NCI-H345 treated with DMSO at 0.1 percent for 48 hours (cell line): ENCODE data around the gene SERPINB11.
"Not testable (repeated sequence)": the region's sequence is repeated elsewhere in the genome, so short reads cannot be mapped to it uniquely, and the experiment has no call there.

Experiments
- DNase-seq: peaks from one replicate; lab custom pipeline; 2025; ENCODE audit not compliant: unreplicated experiment; lab: John Stamatoyannopoulos, UW

SERPINB11 gene, protein sequence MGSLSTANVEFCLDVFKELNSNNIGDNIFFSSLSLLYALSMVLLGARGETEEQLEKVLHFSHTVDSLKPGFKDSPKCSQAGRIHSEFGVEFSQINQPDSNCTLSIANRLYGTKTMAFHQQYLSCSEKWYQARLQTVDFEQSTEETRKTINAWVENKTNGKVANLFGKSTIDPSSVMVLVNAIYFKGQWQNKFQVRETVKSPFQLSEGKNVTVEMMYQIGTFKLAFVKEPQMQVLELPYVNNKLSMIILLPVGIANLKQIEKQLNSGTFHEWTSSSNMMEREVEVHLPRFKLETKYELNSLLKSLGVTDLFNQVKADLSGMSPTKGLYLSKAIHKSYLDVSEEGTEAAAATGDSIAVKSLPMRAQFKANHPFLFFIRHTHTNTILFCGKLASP

DNA sequence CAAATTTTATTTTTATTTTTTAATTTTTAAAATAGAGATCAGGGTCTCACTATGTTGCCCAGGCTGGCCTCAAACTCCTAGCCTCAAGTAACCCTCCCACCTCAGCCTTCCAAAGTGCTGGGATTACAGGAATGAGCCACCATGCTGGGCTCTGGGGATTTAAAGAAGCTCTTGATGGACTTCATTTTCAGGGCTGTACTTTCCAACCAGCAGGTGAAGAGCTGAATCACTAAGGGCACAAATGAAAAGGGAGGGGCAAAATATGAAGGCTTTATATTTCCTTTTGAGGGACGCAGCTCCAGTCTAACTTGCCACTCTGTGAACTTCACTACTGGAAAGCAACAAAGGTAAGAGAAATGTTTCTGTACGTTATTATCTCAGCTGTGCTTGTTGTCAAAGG lies at the start of gene SERPINB11:
TSS of gene SERPINB11 (plus strand) at position 301 of the 400 bp plus-strand sequence. CDS start 7,234 bp downstream, outside the sequence.
- DNase-seq: no peak

DNA sequence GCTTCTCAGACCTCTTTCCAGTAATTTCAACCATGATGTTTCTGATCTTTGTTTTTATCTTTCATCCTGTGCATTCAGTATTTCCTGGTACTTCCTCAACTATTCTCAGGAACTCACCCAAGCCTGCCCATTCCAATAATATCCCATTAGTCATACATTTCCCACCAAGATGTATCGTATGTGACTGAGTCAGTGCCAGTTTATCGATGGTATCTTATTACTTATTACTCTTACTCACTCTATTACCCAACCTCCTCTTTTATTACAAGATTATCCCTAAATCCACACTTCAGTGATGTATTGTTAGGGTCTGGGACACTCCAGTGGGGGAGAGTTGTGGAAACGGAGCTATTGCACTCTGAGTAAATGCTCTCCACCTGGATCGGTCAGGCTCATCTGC lies 43.8 kb upstream of the SERPINB11 start:
- not testable (repeated sequence) for DNase-seq

DNA sequence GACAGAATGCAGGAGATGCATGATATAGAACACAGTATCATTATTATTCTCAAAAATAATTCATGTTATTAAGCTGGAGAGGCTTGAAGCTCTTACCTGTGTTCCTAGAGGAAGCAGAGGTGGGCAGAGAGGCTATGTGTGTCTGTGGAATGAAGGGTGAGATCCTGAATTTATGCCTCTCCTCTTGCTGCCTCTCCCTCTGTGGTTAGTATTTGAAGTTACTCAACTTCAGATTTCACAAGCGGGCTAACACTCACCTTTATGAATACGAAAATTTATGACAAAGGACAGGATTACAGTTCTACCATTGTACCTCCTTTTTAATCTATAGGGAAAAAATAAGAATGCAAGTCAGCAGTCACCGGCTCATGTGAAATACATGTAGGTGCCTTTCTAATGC lies 41.0 kb upstream of the SERPINB11 start, which contains the start of gene SERPINB3:
TSS of gene SERPINB3 (minus strand) at position 144 of the 400 bp plus-strand sequence. CDS start 677 bp downstream, outside the sequence.
- DNase-seq: not testable (repeated sequence)

DNA sequence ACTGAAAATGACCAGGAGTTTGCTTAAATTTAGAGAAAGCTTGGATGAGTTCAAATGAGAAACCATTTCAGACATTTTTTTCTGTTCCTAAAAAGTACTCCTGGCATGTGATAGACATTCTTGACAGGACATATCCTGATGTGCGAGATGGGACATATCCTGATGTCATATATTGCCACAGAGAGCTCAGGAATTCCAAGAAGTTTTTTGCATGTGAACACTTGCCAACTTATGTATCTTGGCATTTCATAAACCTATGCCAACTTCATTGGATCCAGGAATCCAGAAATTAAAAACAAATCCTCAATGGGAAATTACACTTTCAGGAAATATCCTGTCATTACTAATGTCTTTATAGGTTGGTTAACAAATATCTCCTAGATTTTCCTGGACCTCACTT lies 38.2 kb upstream of the SERPINB11 start:
- DNase-seq: no peak

DNA sequence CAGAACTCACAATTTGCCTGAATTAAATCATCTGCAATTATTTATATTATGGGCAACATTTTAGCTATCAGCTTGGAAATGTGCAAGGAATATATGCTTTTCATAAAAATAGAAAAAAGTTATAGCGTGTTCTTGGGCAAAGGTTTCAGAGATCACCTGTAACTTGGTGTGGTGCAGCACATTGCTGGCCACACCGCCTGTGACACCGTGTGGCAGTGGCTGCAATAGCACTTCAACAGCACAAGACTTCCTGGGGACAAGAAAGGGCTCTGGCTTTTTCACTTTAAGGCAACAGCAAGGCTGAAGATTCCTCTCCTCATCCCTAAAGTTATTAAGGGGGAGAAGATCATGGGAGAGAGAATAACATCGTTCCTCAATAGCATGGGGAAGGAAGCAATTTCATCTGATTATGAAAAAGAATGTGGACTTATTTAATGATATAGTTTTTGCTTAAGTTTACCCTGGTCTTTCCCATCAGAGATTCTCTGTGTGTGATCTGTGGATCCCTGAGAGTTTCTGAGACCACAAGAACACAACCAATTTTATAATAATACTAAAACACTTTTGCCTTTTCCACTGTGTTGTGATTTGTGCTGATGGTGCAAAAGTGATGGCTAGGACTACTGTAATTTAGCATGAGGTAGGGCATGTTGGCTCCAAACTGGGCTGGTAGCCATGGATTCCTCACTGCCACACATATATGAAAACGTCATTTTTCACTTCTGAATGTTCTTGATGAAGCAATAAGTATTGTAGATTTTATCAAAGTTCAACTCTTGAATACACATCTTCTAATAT lies 26.0 kb upstream of the SERPINB11 start:
- DNase-seq: no peak

DNA sequence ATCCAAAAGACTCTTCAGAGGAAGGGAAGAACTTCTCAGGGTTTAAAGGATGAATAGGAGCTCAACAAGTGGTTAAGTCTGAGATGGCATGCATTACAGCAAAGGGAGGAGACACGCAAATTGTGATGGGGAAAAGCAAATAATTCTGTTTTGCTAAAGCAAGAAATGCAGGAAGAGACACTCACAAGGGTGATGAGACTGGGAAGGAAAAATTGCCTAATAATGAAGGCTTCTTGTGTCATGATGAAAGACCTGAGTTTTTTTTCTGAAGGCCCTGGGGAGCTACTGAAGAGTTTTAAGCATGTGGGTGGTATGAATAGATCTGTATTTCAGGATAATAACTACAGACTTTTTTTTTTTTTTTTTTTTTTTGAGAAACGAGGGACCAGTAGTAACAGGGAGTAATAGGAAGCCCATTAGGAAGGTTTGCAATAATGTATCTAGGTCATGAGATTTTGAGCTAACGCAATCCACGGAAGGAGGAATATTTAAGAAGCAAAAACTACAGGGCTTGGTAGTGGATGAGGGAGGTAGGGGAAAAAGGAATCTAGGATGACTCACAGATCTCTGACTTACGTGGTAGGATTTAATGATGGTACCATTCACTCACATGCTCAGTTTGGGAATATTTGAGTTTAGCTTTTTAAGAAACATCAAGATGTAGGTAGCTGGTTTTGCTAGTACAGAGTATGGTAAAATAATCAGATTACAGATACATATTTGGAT lies 25.1 kb upstream of the SERPINB11 start:
- DNase-seq: no peak

DNA sequence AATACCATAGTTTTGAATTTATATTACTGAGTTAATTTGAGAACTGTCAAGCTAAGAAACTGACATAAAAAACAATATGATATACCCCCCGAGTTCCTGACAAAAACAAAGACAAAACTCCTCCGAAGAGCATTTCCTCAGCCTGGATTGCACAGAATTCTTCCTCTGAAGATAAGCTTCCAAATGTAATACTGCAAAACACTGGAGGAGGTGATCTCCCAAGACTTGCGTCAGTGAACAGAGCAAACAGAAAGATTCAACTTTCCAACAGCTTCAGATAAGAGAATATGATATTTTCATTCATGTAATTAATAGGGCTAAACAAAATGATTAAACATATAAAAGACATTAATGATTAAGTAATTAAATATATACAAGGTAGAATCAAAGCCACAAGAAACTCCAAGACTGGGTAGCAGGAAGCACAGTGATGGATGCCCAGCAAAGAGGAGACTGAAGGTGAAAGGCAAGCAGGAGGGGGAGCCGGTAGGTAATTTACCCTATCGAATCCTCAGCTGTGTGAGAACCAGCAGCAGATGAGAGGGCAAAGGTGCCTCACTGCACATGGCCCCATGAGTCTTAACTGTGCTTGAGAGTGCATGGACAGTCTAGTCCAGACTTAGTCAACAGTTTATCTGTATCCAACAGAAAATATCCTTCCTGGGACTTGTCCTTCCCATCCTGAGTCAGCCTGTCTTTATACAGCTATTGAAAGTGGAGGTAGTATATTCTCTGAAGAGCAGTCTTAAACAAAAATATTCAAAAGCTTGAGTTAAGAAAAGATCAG lies 22.7 kb upstream of the SERPINB11 start:
- DNase-seq: no peak

DNA sequence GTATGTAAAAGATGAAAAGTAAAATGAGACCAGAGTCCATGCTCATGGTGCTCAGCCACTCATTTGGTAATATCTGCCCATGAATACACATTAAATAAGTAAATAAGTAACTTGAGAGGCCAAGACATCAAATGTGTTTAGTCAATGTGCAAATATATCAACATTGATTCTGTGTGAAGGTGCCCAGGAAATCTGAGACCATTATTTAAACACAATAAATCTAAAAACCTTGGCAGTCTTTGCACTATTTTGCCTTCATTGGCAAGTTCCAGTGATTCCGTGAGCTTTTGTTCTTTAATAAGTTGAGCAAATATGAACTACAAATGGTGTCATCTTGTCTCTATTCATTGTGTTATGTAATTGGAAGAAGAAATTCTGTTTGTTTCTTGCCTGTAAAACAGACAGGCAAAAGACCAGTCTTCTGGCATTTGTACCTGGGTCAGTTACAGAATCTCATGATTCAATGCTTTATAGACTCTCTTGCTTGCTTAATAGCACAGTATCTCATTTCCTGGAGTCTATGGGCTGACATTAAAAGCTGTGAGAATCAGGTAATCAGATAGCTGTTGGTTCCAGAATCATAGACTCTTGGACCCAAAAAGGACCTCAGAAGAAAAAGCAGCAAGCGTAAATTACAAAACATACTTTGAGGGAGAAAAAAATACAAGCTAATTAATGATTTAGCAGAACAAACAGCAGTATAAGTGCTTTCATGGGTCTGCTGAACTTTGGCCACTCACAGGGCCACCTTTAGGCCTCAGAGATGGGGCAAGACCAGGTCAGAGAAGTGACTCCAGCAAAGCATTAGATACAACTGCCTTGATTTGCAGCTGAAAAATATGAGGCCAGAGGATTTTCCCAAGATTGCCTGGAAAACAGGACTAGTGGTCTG lies 21.1 kb upstream of the SERPINB11 start:
- peak; percentile 12 for DNase-seq

DNA sequence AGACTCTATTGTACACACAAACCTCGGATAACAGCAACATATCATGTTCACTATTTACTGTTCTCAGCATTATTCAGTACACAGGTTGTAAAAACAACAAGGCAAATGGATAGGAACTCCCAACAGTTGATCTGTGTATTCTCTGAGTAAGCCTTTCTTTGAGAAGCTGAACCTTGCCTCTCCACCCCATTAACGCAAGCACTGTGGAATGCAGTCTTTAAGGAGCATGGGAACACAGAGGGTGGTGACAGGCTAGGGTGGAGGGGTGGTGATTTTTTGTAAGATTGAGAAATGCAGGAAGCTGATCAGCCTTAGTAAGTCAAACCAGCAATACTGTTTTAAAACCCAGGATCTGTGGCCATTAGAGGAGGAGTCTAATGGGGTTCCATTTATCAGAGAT lies 19.6 kb upstream of the SERPINB11 start:
- no peak for DNase-seq

DNA sequence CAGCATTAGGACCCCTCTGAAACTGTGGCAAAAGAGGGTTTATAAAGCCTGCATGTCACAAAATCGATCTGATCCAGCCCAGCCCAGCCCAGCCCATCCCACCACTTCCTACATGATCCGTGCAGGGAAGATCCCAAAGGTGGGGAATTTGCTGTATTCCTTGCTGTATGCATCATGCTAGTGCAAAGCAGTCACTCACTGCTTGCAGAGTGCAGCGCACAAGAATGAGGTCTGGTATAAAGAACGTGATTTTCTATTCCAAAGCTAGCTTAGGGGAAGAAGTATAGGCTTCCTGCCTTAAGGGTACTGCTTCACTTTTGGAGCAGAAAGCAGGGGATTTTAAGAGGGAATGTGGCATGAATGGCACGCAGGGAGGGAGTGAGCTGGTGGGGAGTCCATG lies 18.9 kb upstream of the SERPINB11 start:
- no peak for DNase-seq

DNA sequence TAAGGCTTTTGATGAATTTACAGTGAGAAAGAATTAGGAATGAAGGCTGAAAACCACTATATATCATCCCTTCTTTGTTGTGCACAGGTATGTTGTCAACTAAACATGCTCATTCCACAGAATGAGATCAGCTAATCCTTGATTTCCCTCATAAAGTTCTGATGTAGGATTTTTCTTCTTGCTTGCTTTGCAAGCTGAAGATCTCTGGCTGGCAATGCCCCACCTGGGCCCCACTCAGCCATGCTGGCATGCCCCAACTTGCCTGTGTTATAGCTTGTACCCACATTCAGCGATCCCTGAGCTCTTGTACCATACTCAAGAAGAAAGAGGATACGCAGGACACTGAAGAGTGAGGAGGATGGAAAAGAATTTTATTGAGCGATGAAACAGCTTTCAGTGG lies 18.0 kb upstream of the SERPINB11 start:
- DNase-seq: no peak

DNA sequence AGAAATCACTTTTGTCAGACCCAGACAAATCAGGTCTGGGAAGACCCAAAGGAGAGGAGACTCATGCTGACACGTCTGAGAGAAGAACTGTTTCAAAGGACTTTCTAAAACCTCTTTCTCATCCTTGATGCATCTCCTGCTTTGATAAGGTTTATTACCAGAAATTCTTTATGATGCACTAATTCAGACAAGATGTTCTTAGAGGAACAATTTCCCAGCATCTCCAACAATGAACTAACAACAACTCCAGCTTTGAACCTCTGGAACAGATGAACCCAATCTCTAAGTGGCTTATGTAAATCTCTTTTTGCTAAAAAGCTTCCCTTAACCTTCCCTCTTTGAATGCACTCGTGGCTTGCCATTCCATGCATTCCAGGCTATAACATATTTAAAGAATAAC lies 15.9 kb upstream of the SERPINB11 start:
- DNase-seq: no peak

DNA sequence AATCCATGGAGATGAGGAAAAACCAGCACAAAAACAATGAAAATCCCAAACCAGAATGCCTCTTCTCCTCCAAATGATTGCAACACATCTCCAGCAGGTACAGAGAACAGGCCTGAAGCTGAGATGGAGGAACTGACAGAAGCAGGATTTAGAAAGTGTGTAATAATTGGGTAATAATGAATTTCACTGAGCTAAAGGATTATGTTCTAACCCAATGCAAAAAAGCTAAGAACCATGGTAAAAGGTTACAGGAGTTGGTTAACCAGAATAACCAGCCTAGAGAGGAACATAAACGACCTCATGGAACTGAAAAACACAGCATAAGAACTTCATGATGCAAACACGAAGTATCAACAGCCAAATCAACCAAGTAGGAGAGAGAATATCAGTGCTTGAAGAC lies 13.7 kb upstream of the SERPINB11 start:
- DNase-seq: no peak

DNA sequence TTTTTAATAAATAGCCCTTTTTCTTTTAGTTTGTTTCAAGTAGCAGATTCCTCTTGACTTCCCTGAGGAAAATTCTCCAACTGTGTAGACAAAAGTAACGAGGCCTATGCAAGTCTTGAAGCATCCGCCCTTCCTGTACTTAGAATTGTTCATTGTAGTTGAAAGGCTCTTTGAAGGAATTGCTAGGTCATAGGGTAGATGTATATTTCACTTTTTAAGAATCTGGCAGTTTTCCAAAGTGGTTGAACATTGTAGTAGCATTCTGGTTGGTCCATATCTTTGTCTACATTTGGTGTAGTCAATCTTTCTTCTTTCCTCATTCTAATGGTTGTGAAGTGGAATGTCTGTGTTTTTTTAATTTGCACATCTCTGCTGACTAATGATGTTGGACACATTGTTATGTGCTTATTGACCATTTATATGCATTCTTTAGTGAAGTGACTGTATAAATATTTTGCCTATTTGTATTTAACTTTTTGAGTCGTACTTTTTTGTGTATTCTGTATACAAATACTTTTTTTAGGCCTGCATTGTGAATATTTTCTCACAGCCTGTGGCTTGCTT lies 5.6 kb upstream of the SERPINB11 start:
- DNase-seq: no peak

DNA sequence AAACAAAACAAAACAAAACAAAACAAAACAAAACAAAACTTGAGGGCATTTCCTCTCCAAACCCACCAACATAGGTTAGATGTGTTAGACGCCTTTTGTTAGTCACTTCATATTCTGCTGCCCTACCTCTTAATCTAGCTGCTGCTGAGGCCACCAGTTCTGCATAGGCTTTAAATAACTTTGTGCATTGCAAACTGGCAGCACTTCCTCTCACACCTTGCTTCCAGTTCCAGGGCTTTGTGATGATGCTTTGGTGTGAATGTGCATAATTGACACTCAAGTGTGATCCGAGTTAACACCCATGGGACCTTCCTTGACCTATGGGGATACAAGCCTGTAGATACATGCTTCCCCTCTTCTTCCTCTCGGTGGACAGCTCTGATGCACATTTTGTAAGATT lies 2.3 kb upstream of the SERPINB11 start:
- no peak for DNase-seq

DNA sequence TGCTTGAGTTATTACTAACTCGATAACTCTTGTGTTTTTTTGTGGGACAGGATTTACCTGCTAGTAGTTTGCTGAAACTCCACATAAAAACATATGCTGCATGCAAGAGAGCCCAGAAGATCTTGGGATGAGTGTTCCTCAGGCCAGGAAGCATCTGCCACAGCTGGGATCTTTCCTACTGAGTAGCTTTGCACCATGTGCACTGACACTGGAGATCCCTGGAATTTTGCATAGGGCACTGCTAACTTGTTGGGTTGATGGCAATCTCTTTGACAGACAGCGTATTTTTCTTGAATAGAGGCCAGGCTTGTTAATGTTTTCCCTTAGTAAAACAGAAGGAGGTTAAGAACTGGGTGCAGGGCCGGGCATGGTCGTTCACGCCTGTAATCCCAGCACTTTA lies 808 bp upstream of the SERPINB11 start:
- no peak for DNase-seq

DNA sequence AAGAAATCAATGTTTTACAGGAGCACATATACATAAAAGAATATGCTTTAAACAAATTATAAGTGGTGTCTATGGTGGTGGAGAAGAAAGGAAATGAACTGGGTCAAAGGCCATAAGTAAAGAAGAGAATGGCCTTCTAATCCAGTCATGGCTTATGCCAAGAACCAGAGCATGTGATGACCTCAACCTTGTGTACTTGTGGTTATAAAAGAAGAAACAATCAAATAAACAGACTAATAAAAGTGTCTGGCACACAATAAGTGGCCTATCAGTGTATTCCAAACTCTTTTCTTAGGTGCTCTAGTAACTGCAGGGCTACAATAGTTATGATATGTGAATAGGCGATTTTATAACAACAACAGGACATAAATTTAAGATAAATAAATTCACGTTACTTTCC lies 2.6 kb downstream of the SERPINB11 start:
- no peak for DNase-seq

DNA sequence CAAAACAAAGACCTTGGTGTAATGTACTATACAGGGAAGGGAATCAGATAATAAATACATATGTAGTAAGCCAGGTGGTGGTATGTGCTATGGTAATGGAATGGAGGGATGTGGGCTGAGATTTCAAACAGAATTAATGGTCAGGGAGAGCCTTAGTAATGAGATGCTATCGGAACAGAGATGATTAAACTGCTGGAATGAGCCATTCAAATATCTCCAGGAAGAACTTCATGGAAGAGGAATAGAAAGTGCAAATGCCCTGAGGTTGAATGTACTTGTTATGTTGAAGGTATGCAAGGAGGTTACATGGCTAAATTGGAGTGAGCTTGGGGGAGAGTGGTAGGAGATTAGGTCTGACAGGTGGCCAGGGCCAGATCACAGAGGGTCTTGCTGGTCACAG lies 5.1 kb downstream of the SERPINB11 start:
- no peak for DNase-seq

DNA sequence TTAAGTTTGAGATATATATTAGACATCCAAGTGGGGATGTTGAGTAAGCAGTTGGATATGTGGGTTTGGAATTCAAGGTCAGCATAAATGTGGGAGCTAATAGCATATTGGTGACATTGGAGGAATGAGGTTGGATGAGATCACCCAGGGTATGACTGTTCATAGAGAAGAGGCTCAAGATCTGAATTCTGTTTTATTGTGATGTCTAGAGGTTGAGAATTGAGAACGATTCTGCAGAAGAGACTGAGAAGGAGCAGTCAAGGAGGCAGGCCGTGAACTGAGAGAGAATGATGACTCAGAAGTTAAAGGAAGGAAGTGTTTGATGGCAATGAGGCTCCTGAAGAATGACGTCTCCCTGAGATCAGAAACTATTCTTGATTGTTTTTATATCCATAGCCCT lies 5.9 kb downstream of the SERPINB11 start:
- DNase-seq: no peak
